MM.1S (cell line): Measurements from ENCODE around the gene TGFA.

Source experiments
- EZH2 ChIP-seq: fragments of 300-600 bp; sonication (generic); optimal IDR thresholded peaks from 2 replicates; pipeline ENCODE3; 2017; ENCODE audit warnings: low read depth, mild to moderate bottlenecking, antibody characterized with exemption, low read length, mixed read lengths
- EZH2phosphoT487 ChIP-seq: fragments of 300-600 bp; sonication (generic); IDR thresholded peaks from 2 replicates; pipeline ENCODE4 v1.6.1; 2018; ENCODE audit warnings: antibody characterized with exemption, low read length
- TF ChIP-seq, protein P1 (sequence below): fragments of 300-600 bp; sonication (generic); IDR thresholded peaks from 2 replicates; pipeline ENCODE4 v1.5.1; 2016; ENCODE audit warnings: antibody characterized with exemption, low read length, mixed read lengths

DNA sequence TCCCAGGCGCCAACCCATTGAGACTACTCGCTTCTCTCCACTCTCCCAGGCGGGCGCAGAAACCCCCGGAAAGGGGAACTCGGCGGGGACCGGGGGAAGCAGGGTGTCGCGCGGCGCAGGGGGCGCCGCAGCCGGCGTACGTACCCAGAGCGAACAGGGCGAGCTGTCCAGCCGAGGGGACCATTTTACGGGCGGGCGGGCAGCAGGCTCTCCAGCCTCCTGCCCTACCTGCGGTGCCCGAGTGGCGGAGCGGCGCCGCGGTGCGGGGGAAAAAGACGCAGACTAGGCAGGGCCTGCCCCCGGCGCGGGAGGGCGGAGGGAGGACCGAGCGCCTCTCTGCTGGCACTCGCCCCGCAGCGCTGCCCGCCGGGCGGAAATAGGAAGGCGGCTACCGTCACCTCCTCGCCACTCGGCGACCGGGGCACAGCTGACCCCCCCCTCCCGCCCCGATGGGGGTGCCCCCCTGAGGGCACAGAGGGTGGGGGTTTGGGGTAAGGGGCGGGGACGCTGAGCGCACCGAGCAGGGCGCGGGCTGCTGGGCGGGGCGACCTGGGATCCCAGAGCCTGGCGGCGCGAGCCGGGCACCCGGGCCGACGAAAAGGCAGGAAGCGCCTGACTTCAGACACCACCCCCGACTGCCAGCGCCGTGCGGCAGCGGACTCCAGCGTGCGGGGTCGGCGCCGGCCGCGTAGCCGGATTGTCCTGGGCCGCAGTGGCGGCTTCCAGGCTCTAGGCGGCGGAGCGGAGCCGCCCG, at the start of gene TGFA:
- TF ChIP-seq, protein P1, sequence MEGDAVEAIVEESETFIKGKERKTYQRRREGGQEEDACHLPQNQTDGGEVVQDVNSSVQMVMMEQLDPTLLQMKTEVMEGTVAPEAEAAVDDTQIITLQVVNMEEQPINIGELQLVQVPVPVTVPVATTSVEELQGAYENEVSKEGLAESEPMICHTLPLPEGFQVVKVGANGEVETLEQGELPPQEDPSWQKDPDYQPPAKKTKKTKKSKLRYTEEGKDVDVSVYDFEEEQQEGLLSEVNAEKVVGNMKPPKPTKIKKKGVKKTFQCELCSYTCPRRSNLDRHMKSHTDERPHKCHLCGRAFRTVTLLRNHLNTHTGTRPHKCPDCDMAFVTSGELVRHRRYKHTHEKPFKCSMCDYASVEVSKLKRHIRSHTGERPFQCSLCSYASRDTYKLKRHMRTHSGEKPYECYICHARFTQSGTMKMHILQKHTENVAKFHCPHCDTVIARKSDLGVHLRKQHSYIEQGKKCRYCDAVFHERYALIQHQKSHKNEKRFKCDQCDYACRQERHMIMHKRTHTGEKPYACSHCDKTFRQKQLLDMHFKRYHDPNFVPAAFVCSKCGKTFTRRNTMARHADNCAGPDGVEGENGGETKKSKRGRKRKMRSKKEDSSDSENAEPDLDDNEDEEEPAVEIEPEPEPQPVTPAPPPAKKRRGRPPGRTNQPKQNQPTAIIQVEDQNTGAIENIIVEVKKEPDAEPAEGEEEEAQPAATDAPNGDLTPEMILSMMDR: peak; percentile 77
- no peak for TF ChIP-seq EZH2
- TF ChIP-seq EZH2phosphoT487: no peak
